ENCODE measurements around the gene NOSTRIN. TPM values are rescaled to one million over a fixed set of nuclear protein-coding genes. Genes with fewer than 3 reads are reported as not detected.

The NOSTRIN gene
- total RNA-seq, 1 donor from 2014 or later: 0.42 TPM

- no peaks in the 10 kb centered on the region for H3K27me3 ChIP-seq (ENCODE audit: control insufficient read depth, insufficient read depth, low read length)
- no peak for TF ChIP-seq CTCF (IDR thresholded peaks at IDR 0.05; ENCODE audit: insufficient read depth, low read length, poor library complexity, severe bottlenecking)
- H3K36me3 ChIP-seq (ENCODE audit: control insufficient read depth, insufficient read depth, low read length): no peaks in the 10 kb centered on the region
- no peak for DNase-seq (ENCODE audit: low read depth)
- H3K4me3 ChIP-seq (ENCODE audit: low read depth, low read length): no peak overlapping the region
Observed at GRCh38 chr2:168821992-168822391, 19.6 kb downstream of the NOSTRIN start.

- H3K36me3 ChIP-seq (ENCODE audit: control insufficient read depth, insufficient read depth, low read length): no peaks in the 10 kb centered on the region
Observed at GRCh38 chr2:168825126-168825525, 22.7 kb downstream of the NOSTRIN start.

GRCh38 chr2:168830958-168831357 lies 28.5 kb downstream of the NOSTRIN start:
- DNase-seq (ENCODE audit: low read depth): no peak
- no peak for TF ChIP-seq CTCF (IDR thresholded peaks at IDR 0.05; ENCODE audit: insufficient read depth, low read length, poor library complexity, severe bottlenecking)
- no peak overlapping the region for H3K4me3 ChIP-seq (ENCODE audit: low read depth, low read length)

More at GRCh38 chr2:168825126-168825525, 22.7 kb downstream of the NOSTRIN start:
- Histone ChIP-seq H3K4me3 (ENCODE audit: low read depth, low read length) (no peak overlapping the region), H3K27me3 (ENCODE audit: control insufficient read depth, insufficient read depth, low read length) (no peaks in the 10 kb centered on the region)
- no peak for TF ChIP-seq CTCF (IDR thresholded peaks at IDR 0.05; ENCODE audit: insufficient read depth, low read length, poor library complexity, severe bottlenecking)
- no peak for DNase-seq (ENCODE audit: low read depth)

GRCh38 chr2:168831662-168832061 lies 29.2 kb downstream of the NOSTRIN start:
- H3K4me3 ChIP-seq (ENCODE audit: low read depth, low read length): no peak overlapping the region
- no peak for DNase-seq (ENCODE audit: low read depth)

More at GRCh38 chr2:168830958-168831357, 28.5 kb downstream of the NOSTRIN start:
- Histone ChIP-seq H3K36me3 (ENCODE audit: control insufficient read depth, insufficient read depth, low read length) (no peaks in the 10 kb centered on the region), H3K27me3 (ENCODE audit: control insufficient read depth, insufficient read depth, low read length) (no peaks in the 10 kb centered on the region)

GRCh38 chr2:168835969-168836368 lies 33.5 kb downstream of the NOSTRIN start:
- H3K27me3 ChIP-seq (ENCODE audit: control insufficient read depth, insufficient read depth, low read length): no peaks in the 10 kb centered on the region
- no peak for DNase-seq (ENCODE audit: low read depth)
- no peak overlapping the region for H3K4me3 ChIP-seq (ENCODE audit: low read depth, low read length)
- TF ChIP-seq CTCF (IDR thresholded peaks at IDR 0.05; ENCODE audit: insufficient read depth, low read length, poor library complexity, severe bottlenecking): no peak
- no peaks in the 10 kb centered on the region for H3K36me3 ChIP-seq (ENCODE audit: control insufficient read depth, insufficient read depth, low read length)

More at GRCh38 chr2:168831662-168832061, 29.2 kb downstream of the NOSTRIN start:
- H3K27me3 ChIP-seq (ENCODE audit: control insufficient read depth, insufficient read depth, low read length): no peaks in the 10 kb centered on the region
- no peaks in the 10 kb centered on the region for H3K36me3 ChIP-seq (ENCODE audit: control insufficient read depth, insufficient read depth, low read length)
- TF ChIP-seq CTCF (IDR thresholded peaks at IDR 0.05; ENCODE audit: insufficient read depth, low read length, poor library complexity, severe bottlenecking): no peak

- Histone ChIP-seq H3K27me3 (ENCODE audit: control insufficient read depth, insufficient read depth, low read length) (no peaks in the 10 kb centered on the region), H3K4me3 (ENCODE audit: low read depth, low read length) (no peak overlapping the region), H3K36me3 (ENCODE audit: control insufficient read depth, insufficient read depth, low read length) (no peaks in the 10 kb centered on the region)
- TF ChIP-seq CTCF (IDR thresholded peaks at IDR 0.05; ENCODE audit: insufficient read depth, low read length, poor library complexity, severe bottlenecking): no peak
- no peak for DNase-seq (ENCODE audit: low read depth)
Observed at GRCh38 chr2:168841445-168841844, 39.0 kb downstream of the NOSTRIN start.

Data from kidney epithelial cell (primary cell).